NCI-H1436 treated with DMSO at 0.1 percent for 48 hours (cell line): Measurements from ENCODE around the gene NUDT8.
"Not testable (repeated sequence)": the region's sequence is repeated elsewhere in the genome, so short reads cannot be mapped to it uniquely, and the experiment has no call there.

Experiments used
- DNase-seq: peaks from one replicate; lab custom pipeline; 2025; lab: John Stamatoyannopoulos, UW

The NUDT8 gene

DNA sequence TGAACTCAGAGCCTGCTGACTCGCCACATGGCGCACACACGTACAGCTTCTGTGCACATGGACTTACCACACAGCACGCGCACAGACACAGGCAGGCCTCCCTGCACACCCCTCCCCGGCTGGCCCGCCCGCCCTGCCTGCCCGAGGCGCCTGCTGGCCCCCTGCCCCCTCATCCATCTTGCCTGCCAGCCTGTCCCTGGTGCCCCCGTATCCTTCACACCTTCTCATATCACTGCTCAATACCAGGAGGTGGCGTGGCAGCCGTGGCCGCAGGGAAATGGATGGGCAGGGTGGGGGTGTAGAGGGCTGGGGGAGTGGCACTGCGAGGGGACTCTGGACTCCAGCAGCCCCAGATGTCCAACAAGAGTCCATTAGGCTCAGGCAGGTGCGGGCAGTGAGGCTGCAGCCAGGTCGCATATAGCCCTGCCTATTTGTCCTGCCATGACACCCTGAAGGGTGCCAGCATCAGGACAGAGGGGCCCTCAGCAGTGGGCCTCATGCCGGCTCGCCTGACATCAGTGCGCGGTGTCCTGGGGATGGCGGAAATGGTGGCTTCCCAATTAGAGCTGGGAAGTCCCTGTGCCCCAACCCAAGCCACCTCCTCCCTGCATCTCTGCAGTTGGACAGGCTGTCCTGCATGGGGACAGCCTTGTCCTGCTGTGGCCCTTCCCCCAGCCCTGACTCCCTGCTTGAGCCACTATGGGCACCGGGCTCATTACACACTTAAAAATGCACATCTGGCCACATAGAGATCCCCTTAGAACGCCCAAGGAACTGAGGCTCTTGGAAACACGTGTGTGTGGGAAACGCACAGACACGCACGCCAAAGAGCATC is 11.8 kb upstream of the NUDT8 start:
- no peak for DNase-seq

DNA sequence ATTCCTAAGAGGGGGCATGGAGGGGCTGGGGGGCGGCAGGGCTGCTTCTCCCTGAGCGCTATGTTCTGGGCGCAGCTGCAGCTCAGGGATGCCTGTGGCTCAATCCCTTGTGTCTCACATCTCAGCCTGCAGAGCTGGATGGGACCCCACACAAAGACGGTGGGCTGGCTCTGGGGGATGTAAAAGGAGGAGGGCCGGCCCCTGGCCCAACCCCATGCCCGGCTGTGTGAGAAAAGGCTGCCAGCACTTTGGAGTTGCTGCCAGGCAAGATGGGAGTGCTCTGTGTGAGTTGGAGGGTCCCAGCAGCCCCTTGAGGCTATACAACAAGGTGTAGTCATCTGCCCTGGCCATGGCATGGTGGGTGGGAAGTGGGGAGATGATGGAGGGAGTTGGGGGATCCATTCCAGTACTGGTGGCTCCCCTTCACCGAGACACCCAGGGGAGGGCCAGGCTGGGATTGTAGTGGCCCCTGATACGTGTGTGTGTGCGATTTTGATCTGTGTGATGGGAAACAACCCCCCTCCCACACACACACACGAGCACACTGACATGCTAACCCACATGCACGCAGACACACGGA is 11.1 kb upstream of the NUDT8 start:
- no peak for DNase-seq

DNA sequence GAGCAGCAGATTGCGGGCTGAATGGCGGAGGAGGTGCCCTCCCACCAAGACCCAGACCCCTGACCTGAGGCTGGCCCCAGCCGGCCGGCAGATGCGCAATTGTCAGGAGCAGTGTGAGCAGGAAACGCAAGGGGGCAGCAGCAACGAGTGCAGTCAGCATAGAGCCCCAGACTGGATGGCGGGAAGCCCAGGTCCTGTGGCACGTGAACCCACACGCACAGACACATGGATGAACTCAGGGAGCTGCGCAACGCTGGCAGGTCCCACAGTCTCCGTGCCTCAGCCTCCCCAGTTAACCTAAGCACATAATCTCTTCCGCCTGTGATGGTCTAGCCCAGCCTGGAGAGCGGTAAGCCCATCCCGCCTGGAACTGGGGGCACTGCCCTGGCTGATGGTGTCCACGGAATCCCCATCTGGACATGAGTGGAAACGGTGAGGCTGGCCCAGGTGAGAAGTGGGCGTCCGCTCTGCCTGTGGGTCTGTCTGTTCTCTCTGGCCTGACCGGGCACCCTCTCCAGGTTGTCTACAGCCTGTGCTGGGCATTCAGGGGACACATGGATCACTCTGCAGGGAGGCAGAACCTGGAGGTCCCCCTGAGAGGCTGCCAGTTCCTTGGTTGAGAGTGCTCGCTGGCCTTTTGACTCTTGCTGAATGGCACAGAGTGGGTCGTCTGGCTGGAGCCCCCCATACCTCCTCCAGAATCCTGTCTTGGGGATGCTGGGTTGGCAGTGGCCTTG is 10.5 kb upstream of the NUDT8 start:
- DNase-seq: no peak

DNA sequence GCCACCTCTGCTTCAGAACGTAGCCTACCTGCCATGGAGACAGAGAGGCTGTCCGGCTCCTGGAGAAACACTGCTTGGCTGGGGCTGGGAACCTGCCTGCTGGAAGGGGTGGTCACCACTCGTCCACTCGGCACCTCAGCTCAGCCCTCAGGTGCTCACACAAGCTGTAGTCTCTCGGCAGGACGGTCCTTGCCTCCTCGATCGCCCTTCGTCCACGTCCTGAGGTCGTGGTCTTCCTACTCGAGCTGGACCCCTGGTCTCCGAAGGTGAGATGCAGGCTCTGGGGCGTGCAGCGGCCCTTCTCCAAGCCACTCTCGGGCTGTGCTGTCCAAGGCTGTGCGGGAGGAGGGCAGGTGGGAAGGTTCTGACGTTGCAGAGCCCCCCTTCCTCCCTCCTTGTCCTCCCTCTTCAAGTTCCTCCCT is 9.7 kb upstream of the NUDT8 start, which contains the start of gene TBX10:
Gene TBX10 (minus strand): TSS at position 326 of the 422 bp plus-strand sequence. CDS start 291 bp downstream, at position 35.
- no peak for DNase-seq

DNA sequence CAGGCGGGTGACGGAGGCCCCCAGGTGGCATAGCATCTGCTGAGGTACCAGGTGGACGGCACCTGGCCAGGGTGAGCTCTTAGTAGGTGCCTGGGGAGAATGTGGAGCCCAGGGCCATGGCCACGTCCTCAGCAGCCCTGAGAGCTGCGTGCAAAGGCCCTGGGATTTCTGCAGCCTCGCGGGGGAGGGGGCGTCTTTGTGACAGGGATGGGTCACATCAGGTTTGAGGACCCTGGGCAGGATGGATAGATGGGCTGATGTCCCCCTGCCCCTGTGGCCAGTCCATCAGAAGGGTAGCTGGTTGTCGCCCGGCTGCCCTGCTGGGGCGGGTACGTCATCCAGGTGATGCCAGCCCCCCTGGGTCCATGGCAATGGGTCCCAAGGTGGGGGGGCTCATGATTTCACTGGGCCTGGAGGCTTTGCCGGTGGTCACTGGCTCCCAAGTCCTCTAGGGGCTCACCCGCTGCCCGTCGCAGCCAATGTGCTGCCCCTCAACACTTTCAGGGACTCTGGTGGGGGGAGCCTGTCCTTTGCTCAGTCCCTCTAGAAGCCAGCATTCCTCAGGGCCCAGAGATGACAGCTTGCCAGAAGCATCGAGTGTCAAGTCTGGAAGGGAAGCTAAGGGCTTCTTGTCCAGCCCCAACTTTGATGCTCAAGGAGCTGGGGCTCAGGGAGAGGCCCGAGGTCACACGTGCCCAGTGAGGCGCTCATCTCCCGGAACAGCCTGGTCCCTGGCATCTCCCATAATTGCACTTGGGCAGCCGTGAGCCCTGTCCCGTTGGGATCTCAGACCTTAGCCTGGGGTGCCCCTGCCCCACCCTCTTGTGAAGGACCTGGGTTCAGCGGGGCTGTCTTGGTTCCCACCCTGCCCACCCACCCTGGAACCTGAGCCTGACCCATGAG is 9.0 kb upstream of the NUDT8 start:
- DNase-seq: no peak

DNA sequence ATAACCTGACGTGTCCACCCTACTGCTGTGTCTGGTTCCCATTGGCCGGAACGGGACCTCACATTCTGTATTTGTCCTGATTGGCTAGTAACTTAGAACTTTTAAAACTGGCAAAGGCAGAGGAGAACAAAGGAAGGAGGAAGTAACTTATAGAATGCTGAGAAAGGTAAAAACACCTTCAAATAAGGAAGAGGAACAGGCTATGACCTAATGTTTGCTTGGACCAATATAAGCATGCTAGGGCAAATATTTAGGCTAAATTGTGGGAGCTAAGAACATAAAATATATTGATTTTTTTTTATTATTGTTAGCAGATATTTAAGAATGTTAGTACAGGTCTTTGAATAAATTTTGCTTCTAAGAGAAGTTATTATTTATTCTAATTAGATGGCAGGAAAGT is 7.7 kb upstream of the NUDT8 start:
- DNase-seq: not testable (repeated sequence)

DNA sequence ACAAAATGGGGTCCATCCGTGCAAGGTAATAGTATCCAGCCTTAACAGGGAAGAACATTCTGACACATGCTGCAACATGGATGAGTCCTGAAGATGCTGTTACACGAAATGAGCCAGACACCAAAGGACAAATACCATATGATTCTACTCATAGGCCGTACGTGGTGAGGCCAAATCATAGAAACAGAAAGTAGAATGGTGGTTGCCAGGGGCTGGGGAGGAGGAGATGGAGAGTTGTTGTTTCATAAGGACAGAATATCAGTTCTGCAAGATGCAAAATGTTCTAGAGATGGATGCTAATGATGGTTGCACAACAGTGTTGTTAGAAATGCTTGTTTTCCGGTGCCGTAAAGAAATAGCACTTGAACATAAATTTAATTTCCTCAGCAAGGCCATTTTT is 7.2 kb upstream of the NUDT8 start:
- DNase-seq: no peak

DNA sequence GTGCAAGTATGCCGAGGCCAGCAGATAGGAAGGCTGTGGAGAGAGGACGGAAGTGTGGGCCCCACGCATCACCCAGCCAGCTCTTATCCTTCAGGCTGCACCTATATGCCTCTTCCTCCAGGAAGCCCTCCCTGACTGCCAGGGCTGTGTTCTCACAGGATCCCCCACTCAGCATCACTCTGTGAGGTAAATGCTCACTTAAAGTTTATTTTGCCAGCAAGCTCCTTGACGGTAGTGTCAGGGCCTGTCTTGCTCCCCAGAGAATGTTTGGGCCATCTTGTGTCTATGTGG is 5.4 kb upstream of the NUDT8 start:
- DNase-seq: no peak

DNA sequence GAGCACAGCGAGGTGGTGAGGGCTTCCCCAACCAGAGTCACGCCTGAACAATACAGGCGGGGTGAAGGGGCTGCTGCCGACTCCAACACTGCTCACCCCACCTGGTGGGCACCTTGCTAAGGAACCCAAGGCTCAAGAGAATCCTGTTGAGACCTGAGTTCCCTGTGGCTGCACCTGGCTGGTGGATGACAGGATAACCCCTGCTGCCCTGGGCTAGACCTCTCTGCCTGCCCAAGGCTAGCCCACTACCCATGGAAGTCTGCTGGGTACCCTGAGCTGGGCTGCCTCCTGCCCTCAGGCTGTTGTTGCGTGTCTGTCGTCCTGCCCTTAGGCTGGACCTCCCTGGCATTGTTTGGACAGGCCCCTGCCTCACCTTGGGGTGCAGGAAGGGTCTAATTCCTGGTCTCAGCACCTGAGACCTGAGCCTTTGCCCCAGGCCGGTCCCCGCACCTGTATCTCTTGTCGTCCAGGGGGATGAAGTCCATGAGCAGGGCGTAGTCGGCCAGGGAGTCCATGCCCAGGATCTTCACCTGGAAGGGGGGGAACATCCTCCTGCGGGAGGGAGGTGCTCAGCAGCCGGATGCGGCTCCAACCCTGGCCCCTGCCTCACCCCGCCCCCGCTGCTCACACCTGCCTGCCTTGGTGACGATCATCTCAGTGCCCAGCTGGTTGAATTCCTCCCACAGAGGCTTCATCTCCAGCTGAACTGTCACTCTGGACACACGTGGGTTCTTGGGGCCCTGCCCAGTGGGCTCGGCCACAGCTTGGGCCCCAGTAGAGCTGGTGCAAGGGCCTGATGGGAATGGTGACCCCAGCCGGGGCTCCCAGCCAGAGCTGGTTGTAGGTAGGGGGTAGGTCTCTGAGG is 4.9 kb upstream of the NUDT8 start:
- DNase-seq: no peak

DNA sequence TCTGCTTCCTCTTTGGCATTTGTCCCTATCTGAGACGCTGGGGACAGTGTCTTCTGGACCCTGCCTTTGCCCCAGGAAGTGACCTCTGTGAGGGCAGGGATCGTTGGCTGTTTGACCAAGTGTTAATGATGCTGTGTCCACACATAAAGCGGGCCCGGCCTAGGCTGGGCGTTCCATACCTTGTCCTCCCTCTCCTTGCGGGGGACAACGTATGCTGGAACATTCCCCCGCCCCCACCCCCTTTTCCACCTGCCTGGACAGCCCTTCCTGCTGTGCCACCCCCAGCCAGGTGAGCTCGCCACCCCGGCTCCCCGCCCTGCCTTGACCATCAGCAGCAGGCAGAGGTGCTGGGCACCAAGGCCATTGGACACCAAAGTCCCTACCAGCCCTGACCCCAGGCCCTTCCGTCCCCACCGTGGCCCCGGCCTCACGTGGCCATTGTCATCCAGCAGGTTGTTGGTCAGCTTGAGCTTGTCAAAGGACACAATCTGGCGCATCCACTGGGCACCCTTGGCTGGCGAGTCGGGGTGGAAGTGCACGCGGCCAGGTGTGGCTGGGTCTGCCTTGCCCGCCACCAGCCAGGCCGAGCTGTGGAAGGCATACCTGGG is 4.1 kb upstream of the NUDT8 start:
- no peak for DNase-seq

DNA sequence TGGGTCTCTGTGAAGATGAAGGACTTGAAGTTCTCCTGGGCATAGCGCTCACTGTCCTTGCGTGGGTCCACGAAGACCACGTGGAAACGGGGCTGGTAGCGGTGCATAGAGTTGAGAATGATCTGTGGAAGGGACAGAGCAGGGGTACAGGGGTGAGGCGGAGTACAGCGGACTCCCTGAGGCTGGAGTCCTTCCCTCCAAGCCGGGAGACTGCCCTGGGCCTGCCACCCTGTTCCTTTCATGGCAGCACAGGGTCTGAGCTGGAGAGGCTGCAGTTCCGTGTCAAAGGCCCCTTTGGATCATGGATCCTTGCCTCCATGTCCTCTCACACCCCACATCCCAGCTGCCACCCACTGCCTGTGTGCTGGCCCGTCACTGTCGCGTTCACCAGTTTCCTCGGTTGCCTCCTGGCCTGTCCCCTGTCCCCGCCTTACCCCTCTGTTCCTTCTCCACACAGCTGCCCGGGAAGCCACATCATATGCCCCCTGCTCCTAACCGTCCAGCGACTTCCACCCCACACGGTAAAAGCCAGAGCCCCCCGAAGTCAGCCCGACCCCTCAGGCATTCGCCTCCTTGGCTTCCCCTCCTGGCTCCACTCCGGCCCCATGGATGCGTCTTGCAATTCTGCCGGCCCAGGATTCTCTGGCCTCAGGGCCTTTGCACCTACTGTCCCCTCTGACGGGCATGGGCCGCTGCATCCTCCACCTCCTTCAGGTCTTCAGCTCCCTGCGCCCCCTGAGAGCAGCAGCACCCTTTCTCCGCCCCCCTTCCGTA is 3.4 kb upstream of the NUDT8 start:
- DNase-seq: no peak

DNA sequence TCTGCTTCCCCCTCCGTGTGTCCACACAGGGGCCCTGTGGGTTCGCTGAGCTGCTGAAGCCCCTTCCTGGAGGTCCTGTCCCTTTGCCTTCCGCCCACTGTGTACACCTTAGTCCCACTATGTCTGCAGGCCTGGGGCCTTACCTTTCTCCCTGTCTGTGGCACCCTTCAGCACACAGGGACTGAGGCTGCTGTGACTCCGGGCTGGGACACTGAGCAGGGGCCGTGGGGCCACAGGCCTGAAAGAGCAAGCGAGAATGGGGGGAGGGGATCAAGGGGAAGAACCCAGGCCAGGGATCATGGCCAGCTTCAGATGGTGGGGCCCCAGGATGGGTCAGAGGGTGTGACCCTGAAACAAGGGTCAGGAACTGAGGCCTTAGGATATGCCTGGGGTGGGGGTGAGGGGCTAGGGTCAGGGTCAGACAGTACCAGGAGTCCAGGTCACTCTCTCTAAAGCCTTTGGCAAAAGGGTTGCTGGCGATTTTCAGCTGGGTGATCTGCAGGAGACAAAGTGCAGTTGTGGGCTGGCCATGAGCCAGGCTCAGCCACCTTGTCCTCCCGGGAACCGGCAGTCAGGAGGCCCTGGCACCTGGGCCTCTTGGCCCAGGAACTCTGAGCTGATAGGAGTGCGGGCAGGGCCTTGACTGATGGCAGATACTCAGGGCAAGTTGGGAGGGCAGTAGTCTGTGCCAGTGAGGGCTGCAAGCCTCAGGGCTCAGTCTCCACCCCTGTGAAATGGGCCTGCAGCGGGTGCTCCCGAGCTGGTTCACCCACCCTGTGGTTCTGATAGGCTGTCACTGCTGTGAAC is 2.6 kb upstream of the NUDT8 start:
- DNase-seq: no peak

DNA sequence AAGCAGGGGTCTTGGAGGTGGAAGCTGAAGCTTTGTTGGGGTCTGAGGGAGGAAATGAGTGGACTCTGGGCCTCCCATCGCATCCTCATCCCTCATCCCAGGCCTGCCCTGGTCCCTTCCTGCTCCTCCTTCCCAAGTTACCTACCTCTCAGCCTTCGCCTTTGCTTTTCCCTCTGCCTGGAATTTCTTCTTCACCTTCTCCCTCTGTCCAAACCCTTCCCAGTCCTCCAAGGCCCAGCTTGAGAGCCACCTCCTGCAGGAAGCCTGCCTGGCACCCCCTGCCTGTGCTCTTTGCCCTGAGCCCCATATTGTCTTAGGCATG is 2.1 kb upstream of the NUDT8 start:
- no peak for DNase-seq

DNA sequence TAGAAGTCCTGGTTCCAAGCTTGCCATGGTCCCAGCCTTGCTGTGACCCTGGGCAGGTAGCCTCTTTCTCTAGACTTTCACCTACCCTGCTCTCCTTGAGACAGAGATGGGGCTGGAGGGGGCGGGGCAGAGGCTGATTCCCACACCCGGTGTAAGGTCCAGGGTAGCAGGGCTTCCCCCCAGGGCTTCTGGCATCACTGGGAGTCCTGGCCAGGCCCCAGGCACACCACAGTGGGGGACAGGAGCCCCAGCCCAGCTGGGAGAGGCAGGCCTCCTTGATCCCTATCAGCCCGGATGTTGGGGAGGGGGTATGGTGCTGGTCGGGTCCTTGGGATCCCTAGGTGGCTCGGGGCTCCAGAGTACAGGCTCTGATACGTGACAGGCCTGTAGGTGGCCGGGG is 1.7 kb upstream of the NUDT8 start:
- no peak for DNase-seq

DNA sequence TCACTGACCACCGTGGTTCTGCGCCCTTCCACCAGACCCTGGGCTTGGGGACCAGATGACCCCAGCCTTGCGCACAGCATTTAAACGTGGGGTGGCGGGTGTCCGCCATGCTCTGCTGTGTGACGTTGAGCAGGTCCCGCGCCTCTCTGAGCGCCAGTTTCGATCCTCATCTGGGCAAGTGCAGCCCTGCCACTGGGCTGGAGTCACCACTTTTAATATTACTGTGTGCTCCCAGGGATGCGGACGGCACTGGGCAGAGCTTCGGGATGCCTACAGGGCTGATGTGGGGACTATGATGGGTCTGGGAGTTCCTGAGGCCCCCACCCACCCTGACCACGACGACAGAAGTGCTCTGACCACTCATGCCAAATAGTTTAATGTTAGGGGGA is 1.2 kb upstream of the NUDT8 start:
- no peak for DNase-seq

DNA sequence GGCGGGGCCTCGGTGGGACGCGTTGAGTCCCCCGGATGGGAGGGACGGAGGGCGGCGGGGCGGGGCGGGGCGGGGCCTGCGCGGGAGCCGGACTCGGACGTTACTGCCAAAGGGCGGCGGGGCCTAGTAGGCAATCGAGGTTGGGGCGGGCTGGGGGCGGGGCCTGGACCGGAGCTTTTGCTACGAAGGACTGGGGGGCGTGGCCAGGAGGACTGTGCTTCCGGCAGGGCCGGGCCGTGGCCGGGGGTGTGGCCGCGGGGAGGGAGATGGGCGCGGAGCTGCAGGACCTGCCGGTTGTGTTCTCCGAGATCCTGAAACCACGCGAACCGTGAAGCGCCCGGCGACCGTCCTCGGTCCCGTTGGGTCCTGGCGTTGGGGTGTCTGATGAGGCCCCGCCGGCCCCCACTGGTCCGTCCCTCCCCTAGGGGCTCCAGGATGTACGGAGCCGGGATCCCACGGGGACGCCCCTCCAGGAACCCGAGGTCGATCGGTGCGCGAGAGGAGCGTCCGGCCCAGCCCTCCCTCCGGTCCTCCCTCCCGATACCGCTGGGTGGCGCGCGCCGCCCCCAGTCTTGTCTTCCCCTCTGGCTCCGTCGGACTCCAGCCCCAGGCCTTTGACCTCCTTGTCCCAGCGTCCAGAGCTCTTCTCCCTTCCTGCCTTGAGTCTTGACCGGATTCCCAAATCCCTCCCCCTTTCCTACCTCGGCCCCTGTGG is 648 bp upstream of the NUDT8 start:
- peak; percentile 69 for DNase-seq

DNA sequence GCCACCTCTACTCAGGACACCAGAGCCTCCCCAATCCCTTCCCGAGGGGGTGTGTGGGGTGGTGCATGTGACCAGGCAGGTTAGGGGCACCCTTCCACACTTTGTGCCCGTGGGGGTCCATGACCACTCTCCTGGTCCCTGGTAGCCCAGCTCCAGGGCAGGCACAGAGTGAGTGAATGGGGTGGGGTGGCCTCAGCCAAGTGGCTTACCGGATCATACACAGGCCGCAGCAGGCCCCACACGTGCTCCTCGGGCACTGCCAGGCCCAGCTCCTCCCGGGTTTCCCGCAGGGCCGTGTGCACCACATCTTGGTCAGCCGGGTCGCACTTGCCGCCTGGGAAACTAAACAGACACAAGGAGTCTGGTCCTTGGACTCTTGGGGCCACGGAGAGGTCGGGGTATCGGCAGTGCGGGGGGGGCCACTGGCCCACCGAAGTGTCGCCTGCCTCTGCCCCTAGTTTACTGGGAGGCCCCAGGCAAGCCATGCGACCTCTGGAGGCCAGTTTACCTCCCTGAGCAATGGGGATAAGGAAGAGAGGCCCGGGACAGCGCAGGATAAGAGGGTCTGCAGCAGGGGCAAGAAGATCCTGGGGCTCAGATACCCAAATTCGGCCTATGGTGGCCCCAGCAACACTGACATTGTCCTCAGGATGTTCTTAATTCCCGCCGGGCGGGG is 889 bp downstream of the NUDT8 start:
- no peak for DNase-seq
